Pancreas (tissue), 10 donors: Measurements from ENCODE around the gene ADGRL4. TPM values are rescaled to one million over a fixed set of nuclear protein-coding genes. Genes with fewer than 3 reads are reported as not detected.

Source experiments
- ATAC-seq, 4 donors: fragments of 200-7000 bp; cut with Tn5 transposase; one replicate each; pipeline versions ENCODE4 v1.8.0 to v1.9.1; 2020; ENCODE audit warnings: mild to moderate bottlenecking in 4 of 4, moderate library complexity in 4 of 4
- DNase-seq, 6 donors: peaks; one replicate each; pipeline ENCODE4 v3.0.0-alpha.2; 2020
- FAIRE-seq: peaks from 2 replicates; lab custom pipeline; 2012; peaks lifted over from hg19 to GRCh38; lab: Jason Lieb, UNC
- H3K27ac ChIP-seq, 4 donors: fragments of 200-600 bp; sonication (generic); 1 replicate in 3 of 4; 2 replicates in 1 of 4; pipeline versions ENCODE4 v1.5.0 to v1.8.0; 2020
- H3K27me3 ChIP-seq, 4 donors: fragments of 200-600 bp; one replicate each; pipeline ENCODE4 v1.8.0; 2021
- H3K36me3 ChIP-seq, 3 donors: fragments of 200-600 bp; sonication (generic) in 1 of 3; one replicate each; pipeline versions ENCODE4 v1.5.0 to v1.8.0; 2020 to 2021
- H3K4me1 ChIP-seq, 3 donors: fragments of 200-600 bp; one replicate each; pipeline ENCODE4 v1.8.0; 2021
- H3K4me3 ChIP-seq, 4 donors: fragments of 200-600 bp; sonication (generic) in 2 of 4; one replicate each; pipeline versions ENCODE4 v1.5.0 to v1.8.0; 2020 to 2021
- H3K9me3 ChIP-seq, 4 donors: fragments of 200-600 bp; one replicate each; pipeline ENCODE4 v1.8.0; 2021
- WGBS, 2 donors: extraction: QIAGEN DNeasy Blood & Tissue Kit; methylation state at CpG; one replicate each; pipeline ENCODE4 v1.1.7; 2013; 5-methylcytosine and 5-hydroxymethylcytosine counted together
- intact Hi-C, 3 donors: fragments of 100-400 bp; cut with DNase I; formaldehyde crosslinking; loops; one replicate each; pipeline versions ENCODE4 v1.11.1 to v1.14.2; 2022
- polyA plus RNA-seq, 2 donors: library from polyadenylated mRNA; stranded (reverse); fragments of 200-250 nt; gene quantifications; one replicate each; pipeline ENCODE4 v1.2.3, GENCODE V29; 2013
- total RNA-seq, 6 donors: library from RNA; stranded (reverse); fragmentation: NEBNext Ultra II Directional in 4 of 6; extraction: Animal tissue kit (Norgen Biotek cat#: 25700) in 4 of 6; gene quantifications; one replicate each; pipeline versions ENCODE4 v1.2.1 to v1.2.4, GENCODE V29; 2021 to 2023
- TF ChIP-seq, protein P1 (sequence below), 4 donors: fragments of 200-600 bp; sonication (generic) in 3 of 4; IDR thresholded peaks; one replicate each; pipeline versions ENCODE4 v1.5.0 to v1.8.0; 2021; ENCODE audit warnings: antibody characterized with exemption in 4 of 4
- donor health status: healthy with polysubstance abuse.
- donor health status: DM: no; HTN: no; CAD: no; lungs with moderate emphysema.
- donor health status: DM: no; HTN: no; CAD: no.
- donor health status: control.
- donor health status: control.
- donor health status: Bipolar disorder and iron deficiency.
- donor health status: DM: yes; HTN: yes; CAD: no.
- donor health status: DM: no; HTN: no; CAD: no.
- donor health status: DM: no; HTN: no; CAD: no.
- donor health status: DM: yes; HTN: yes; CAD: no.

The ADGRL4 gene
- total RNA-seq (1 to 10 TPM; 2.0 to 4.3 (median 3.0) TPM), polyA plus RNA-seq (1 to 10 TPM; 2.2 to 3.3 TPM)

DNA sequence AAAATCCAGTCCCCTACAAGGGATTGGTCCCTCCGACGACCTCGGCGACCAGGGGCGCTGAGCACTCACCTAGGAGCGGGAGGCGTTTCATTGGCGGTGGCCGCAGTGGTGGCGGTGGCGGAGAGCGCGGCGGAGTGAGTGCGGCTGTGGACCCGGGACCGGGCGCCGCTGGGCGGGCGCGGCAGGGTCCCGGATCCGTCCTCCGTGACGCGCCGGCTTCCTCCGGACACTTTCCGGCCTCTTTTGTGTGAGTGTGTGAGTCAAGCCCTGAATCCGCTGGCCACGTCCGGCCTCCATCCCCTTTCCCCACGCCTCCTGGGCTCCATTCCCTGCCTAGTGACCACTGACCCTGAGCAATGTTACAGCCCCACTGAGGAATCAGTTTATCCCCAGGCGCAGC lies at the start of gene ADGRL4:
Gene ADGRL4 (minus strand): TSS at position 167 of the 400 bp plus-strand sequence. CDS start 76 bp downstream, at position 91.
- no peak for FAIRE-seq

DNA sequence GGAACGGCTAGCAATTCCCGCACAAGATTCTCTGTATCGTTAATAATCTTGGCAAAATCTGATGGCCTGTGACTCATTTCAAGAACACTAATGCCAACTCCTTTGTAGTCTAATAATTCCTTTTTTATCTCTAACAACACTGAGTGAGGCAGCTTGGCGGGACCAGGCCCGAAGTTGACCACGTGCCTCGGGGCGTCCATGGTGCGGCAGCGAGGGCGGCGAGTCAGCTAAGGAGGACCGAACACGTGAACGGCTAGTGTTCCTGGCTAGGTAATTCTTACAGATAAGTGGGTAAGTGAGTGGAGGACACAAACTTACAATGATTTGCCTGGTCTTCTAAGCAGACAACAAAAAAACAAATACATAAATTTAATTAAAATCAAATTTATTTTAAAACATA lies 49.3 kb upstream of the ADGRL4 start:
- no peak for ATAC-seq
- no peaks in the 10 kb centered on the region for H3K9me3 ChIP-seq
- intact Hi-C loops: no loop called here
- TF ChIP-seq, protein P1, sequence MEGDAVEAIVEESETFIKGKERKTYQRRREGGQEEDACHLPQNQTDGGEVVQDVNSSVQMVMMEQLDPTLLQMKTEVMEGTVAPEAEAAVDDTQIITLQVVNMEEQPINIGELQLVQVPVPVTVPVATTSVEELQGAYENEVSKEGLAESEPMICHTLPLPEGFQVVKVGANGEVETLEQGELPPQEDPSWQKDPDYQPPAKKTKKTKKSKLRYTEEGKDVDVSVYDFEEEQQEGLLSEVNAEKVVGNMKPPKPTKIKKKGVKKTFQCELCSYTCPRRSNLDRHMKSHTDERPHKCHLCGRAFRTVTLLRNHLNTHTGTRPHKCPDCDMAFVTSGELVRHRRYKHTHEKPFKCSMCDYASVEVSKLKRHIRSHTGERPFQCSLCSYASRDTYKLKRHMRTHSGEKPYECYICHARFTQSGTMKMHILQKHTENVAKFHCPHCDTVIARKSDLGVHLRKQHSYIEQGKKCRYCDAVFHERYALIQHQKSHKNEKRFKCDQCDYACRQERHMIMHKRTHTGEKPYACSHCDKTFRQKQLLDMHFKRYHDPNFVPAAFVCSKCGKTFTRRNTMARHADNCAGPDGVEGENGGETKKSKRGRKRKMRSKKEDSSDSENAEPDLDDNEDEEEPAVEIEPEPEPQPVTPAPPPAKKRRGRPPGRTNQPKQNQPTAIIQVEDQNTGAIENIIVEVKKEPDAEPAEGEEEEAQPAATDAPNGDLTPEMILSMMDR (IDR thresholded peaks at IDR 0.05): no peak
- H3K27ac ChIP-seq: no peak overlapping the region
- H3K27me3 ChIP-seq: no peaks in the 10 kb centered on the region
- no peak for DNase-seq
- no peak overlapping the region for H3K4me3 ChIP-seq
- no peak for FAIRE-seq
- 87 to 93% methylated on average over 15 of the region's 15 CpGs for WGBS, 2 donors
- H3K4me1 ChIP-seq: no peaks in the 10 kb centered on the region
- H3K36me3 ChIP-seq: no peaks in the 10 kb centered on the region

More for the DNA sequence above, at the start of gene ADGRL4:
- H3K4me3 ChIP-seq: no peak within 1 kb of the TSS
- H3K27me3 ChIP-seq: peaks cover 0 to 9% (median 0%) of the 10 kb centered on the region in 4 donors
- no peaks in the 10 kb centered on the region for H3K9me3 ChIP-seq
- no peaks in the 10 kb centered on the region for H3K36me3 ChIP-seq
- no peak for ATAC-seq
- TF ChIP-seq, protein P1 (IDR thresholded peaks at IDR 0.05): no peak
- DNase-seq: peak in 3 of 6 donors; percentile 9 to 57 (median 31)
- WGBS, 2 donors: 3 to 4% methylated on average over 35 of the region's 35 CpGs
- H3K4me1 ChIP-seq: no peaks in the 10 kb centered on the region
- intact Hi-C loops: no loop called here
- H3K27ac ChIP-seq: peak within 1 kb of the TSS in 1 of 4 donors; percentile 22

DNA sequence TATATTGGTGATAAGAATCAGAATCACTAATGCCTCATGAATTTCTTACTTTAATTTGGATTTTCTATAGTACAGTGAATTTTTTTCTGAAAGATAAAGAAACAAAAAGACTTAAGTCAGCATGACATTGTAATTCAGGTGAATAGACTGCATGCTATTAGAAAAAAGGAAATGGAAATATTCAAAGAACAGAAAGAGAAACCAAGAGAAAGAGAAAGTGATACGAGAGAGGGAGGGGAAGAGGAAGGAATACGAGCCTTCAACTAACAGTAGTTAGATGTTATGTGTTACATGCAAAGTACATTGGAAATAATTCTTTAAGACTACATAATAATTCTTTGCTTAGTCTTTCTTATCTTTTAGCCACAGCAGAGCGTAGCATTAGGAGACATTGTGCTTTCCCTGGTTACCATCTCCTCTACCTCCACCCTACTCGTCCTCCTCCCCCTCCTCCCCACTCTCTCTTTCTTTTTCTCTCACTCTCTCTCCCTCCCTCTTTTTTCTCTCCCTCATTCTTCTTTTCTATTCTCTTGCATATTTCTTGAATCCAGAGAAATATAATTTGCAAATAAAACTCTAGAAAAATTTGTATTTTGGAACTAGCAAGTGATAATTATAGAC lies 46.4 kb upstream of the ADGRL4 start:
- intact Hi-C loops: no loop called here
- TF ChIP-seq, protein P1 (IDR thresholded peaks at IDR 0.05): no peak

DNA sequence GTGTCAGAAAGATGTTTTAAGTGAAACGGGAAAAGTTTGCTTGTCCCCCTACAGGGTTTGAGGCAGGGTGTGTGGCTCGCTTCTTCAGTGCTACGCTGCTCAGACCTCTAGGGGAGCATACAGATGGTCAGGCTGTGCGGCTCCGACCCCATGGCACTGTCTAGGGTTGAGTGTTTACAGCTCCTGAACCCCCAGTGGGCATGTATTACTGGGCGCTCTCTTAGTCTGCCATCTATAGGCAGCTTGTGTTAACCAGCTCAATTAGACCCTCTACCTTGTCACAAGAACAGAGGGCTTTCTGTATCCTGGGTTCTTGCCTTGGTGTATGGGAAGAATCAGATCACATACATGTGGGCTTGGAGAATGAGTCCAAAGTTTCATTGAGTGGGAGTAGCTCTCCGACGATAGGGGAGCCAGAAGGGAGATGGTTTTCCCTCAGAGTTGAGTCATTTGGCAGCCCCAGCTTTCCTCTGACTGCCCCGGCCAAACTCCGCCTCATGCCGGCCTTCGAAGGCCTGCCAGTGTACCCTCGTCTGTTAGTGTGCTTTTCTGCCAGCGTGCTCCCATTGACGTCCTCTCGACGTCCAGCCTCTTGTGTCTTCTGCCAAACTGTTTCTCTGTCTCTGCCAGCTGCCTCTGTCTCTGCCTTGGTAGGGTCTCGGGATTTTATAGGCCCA lies 38.6 kb upstream of the ADGRL4 start:
- no peaks in the 10 kb centered on the region for H3K36me3 ChIP-seq
- no peaks in the 10 kb centered on the region for H3K27me3 ChIP-seq
- no peaks in the 10 kb centered on the region for H3K4me1 ChIP-seq
- TF ChIP-seq, protein P1 (IDR thresholded peaks at IDR 0.05): no peak
- FAIRE-seq: no peak
- intact Hi-C loops: no loop called here
- H3K4me3 ChIP-seq: no peak overlapping the region
- H3K9me3 ChIP-seq: no peaks in the 10 kb centered on the region
- no peak overlapping the region for H3K27ac ChIP-seq
- WGBS, 2 donors: 54 to 62% methylated on average over 18 of the region's 18 CpGs
- no peak for DNase-seq
- ATAC-seq: no peak

More for the DNA sequence above, 46.4 kb upstream of the ADGRL4 start:
- Histone ChIP-seq H3K4me3 (no peak overlapping the region), H3K9me3 (no peaks in the 10 kb centered on the region), H3K4me1 (no peaks in the 10 kb centered on the region), H3K36me3 (no peaks in the 10 kb centered on the region), H3K27me3 (no peaks in the 10 kb centered on the region), H3K27ac (no peak overlapping the region)
- FAIRE-seq (no peak), ATAC-seq (no peak), DNase-seq (no peak)
- WGBS, 2 donors: 35 to 46% methylated on average over 4 of the region's 4 CpGs

DNA sequence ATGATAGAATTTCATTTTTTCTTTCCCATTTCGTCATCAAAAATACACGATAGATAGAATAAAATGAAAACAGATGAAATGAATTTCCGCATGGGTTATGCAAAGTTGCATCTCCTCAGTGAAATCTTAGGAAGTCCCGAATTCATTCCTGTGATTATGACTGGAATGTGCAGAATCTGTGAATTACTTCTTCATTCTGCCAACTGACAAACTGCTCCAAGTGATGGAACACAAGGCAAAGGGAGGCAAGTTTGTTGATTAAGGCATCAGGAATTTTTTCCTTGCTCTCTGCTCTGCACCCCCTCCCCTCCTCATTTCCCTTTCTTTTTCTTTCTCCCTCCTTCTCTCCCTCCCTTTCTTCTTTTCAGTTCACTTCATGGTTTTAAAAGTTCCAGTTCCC lies 37.0 kb upstream of the ADGRL4 start:
- intact Hi-C loops: no loop called here
- H3K4me3 ChIP-seq: no peak overlapping the region
- no peaks in the 10 kb centered on the region for H3K36me3 ChIP-seq
- no peak overlapping the region for H3K27ac ChIP-seq
- FAIRE-seq (no peak), ATAC-seq (no peak), DNase-seq (no peak)
- no peaks in the 10 kb centered on the region for H3K27me3 ChIP-seq
- TF ChIP-seq, protein P1 (IDR thresholded peaks at IDR 0.05): no peak
- no peaks in the 10 kb centered on the region for H3K4me1 ChIP-seq
- no peaks in the 10 kb centered on the region for H3K9me3 ChIP-seq
- 38 to 46% methylated on average over 4 of the region's 4 CpGs for WGBS, 2 donors
